GM12878 (cell line): Measurements from ENCODE around the gene ENGASE.

Source experiments
- CBFB ChIP-seq: IDR thresholded peaks from 2 replicates; pipeline ENCODE4 v1.6.1; 2016; ENCODE audit warnings: antibody characterized with exemption, low read depth
- CTCF ChIP-seq, 3 experiments: IDR thresholded peaks in 2 of 3; conservative IDR thresholded peaks in 1 of 3; 2 replicates each; pipeline ENCODE4 v1.5.1; 2011; ENCODE audit warnings: low read depth in 3 of 3, low read length in 3 of 3, mild to moderate bottlenecking in 3 of 3, control low read depth in 2 of 3, moderate library complexity in 2 of 3, inconsistent platforms in 1 of 3, mixed read lengths in 1 of 3; ENCODE audit not compliant: control insufficient read depth in 2 of 3, insufficient read depth in 1 of 3; ENCODE audit errors: extremely low read depth in 1 of 3
- EGR1 ChIP-seq, 2 experiments: IDR thresholded peaks; 1 replicate in 1 of 2; 2 replicates in 1 of 2; pipeline ENCODE4 v1.6.1; 2011 to 2012; ENCODE audit warnings: low read depth in 2 of 2, low read length in 2 of 2, borderline replicate concordance in 1 of 2, mild to moderate bottlenecking in 1 of 2, moderate library complexity in 1 of 2
- MXI1 ChIP-seq: fragments of 150-350 bp; IDR thresholded peaks from 2 replicates; pipeline ENCODE4 v1.6.1; 2011; ENCODE audit warnings: low read depth, mild to moderate bottlenecking, inconsistent platforms, low read length, improper control_type of control experiment
- PAX8 ChIP-seq: fragments of 450-650 bp; IDR thresholded peaks from 2 replicates; pipeline ENCODE4 v1.6.1; 2017; ENCODE audit warnings: mild to moderate bottlenecking, moderate library complexity
- ZBTB33 ChIP-seq: fragments of 450-650 bp; IDR thresholded peaks from 2 replicates; pipeline ENCODE4 v1.6.1; 2017; ENCODE audit warnings: mild to moderate bottlenecking

GRCh38 chr17:79084291-79085153, 9.9 kb downstream of the ENGASE start:
- TF ChIP-seq CTCF (IDR thresholded peaks at IDR 0.05 in 2 of 3, conservative IDR thresholded peaks at IDR 0.05 in 1 of 3; ENCODE audit: control insufficient read depth in 2 of 3, extremely low read depth in 1 of 3, insufficient read depth in 1 of 3, low read depth in 3 of 3, low read length in 3 of 3) (no peak), CBFB (no peak), PAX8 (no peak), ZBTB33 (no peak), EGR1 (IDR thresholded peaks at IDR 0.05; ENCODE audit: borderline replicate concordance in 1 of 2, low read depth in 2 of 2, low read length in 2 of 2) (no peak), MXI1 (no peak)
